VCaP (cell line): ENCODE data around the gene DGCR8.
A peak's percentile ranks its signal among the peaks of the same experiment; 100 is the strongest.

Source experiments
- H3K27ac ChIP-seq: fragments of 450-650 bp; 2 replicates; pipeline ENCODE4 v1.5.1; 2017
- TF ChIP-seq, protein P1 (sequence below): fragments of 450-650 bp; conservative IDR thresholded peaks from 2 replicates; pipeline ENCODE4 v1.5.1; 2017; ENCODE audit warnings: mild to moderate bottlenecking, moderate library complexity

The DGCR8 gene

DNA sequence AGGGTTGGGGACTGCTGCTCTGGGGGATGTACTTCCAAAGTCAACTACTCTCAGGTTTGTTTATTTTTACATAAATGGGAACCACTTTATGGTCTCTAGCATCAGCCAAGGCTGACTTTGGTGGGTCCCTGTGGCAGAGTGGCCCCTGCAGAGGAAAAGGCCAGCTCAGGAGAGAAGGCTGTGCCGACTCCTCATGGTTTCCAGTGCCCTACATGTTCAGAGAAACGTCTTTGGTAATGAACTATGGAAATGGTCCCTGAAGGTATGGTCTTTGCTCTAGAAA lies 48.5 kb downstream of the DGCR8 start:
- TF ChIP-seq, protein P1, sequence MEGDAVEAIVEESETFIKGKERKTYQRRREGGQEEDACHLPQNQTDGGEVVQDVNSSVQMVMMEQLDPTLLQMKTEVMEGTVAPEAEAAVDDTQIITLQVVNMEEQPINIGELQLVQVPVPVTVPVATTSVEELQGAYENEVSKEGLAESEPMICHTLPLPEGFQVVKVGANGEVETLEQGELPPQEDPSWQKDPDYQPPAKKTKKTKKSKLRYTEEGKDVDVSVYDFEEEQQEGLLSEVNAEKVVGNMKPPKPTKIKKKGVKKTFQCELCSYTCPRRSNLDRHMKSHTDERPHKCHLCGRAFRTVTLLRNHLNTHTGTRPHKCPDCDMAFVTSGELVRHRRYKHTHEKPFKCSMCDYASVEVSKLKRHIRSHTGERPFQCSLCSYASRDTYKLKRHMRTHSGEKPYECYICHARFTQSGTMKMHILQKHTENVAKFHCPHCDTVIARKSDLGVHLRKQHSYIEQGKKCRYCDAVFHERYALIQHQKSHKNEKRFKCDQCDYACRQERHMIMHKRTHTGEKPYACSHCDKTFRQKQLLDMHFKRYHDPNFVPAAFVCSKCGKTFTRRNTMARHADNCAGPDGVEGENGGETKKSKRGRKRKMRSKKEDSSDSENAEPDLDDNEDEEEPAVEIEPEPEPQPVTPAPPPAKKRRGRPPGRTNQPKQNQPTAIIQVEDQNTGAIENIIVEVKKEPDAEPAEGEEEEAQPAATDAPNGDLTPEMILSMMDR, result no peak
- H3K27ac ChIP-seq, result peak overlapping the region; percentile 92; the same call in 1 of the 2 replicates

DNA sequence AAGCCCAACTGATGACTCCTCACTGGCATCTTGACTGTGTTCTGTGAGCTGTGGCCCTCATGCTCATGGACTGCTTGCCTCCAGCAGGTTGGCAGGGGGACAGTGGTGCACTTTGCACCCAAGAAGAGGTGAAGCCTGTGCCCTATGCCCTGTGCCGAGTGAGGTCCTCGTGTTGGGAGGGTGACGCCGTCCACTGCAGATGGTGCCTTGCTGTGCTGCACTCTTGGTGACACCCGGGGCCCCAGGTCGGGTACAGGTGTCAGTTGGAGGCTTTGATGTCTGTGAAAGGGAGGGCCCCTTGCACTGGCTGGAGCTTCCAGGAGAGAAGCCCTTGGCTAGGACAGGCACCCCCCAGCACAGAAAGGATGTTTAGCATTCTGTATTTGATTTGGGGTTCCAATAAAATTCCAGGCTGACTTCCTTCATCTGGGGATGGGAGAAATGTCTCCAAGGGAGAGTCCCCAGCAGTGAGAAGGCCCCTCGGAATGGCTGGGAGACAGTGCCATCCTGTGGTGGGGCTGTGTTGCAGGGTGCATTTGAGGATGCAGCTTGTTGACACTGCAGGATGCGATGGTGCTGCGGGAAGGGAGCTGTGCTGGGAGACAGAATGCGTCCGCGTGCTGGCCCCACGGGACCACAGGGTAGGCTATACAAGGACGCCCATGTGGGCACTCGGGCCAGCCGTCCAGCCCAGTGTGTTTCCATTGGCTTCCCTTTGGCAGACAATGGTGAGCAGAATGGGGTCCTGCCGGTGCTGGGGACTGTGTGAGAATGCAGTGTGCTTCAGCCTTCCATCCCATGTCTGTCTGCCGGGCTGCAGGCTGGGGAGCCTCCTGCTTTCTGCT lies 49.1 kb downstream of the DGCR8 start:
- TF ChIP-seq, protein P1, result peak; percentile 52
- peak overlapping the region; percentile 92; the same call in 1 of the 2 replicates for H3K27ac ChIP-seq

DNA sequence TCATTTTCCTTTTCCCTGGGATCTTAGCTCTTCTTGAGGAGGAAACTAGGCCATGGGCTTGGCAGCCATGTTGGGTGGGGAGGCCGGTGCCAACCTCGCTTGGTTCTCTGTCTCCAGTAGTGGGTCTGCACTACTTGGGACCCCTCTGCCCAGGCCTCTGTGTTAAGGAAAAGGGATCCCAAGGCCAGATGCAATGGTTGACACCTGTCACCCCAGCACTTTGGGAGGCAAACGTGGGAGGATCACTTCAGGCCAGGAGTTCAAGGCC lies 49.6 kb downstream of the DGCR8 start:
- TF ChIP-seq, protein P1, result no peak
- peak overlapping the region; percentile 92; the same call in 1 of the 2 replicates for H3K27ac ChIP-seq

DNA sequence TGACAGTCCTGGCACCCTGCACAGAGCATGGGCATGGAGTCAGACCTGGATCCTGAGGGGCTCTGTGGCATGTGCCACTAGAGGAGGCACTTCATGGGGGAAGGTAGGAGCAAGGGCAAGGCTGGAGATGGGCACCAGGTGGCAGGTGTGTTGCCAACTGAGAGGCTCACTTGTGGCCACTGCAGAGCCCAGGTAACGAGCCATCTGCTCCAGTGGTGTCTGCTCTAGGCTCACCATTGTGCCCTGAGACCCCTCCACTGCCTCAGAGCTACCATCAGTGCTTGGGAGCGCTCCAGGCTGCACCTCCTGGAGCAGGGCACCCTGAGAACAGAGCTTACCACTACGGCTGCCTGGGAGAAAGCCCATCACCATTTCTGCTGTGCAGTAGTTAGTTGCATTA lies 50.3 kb downstream of the DGCR8 start:
- TF ChIP-seq, protein P1, result peak; percentile 46
- H3K27ac ChIP-seq, result peak overlapping the region; percentile 92

DNA sequence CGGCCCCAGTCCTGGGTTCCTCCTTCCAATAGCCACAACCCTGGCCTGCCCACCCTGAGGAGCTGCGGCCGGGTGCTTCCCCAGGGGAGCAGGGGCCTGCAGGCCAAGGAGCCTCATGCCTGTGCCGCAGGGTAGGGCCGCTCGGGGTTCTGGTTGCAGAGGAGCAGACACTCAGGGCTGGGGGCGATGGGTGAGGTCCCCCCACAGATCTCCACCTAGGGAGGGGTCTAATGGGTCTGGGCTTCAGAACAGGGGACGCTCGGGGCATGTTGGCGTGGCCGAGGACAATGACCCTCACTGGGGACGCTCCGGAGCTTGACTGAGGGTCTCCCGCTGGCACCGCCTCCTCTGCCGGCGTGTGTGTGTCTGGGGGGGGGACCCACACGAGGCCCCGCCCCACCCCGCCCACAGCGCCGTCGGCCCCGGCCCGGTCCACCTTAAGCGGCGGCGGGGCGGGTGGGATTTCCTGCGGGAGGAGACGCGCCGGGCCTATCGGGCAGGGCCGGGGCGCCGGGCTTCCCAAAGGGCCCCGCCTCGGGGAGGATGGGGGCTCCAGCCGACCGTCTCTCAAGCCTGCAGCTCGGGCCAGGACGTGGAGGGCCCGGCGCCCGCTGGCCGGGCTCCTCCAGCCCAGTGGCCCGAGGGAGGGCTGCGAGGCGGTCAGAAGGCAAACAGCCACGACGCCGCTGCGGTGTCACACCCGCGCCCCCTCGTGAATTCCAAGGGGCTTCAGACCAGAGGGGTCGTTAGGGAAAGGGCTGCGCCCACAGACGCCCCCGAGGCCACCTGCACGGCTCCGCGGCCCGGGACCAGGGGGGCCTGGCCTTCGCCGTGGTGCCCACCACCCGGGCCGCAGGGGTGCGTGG lies 50.9 kb downstream of the DGCR8 start:
- TF ChIP-seq, protein P1, result no peak

DNA sequence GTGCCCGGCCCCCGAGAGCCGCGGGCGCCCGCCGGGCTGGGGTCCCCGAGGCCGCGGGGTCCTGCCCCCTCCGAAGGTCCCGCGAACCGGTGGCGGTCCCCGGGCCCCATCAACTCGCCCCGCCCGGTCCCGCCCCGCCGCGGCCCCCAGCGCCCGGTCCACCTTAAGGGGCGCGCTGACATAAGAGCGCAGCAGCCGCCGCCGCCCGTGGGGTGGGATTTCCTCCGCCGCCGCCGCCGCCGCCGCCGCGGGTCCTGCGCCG lies 51.5 kb downstream of the DGCR8 start, which contains the start of gene ZDHHC8:
TSS of gene ZDHHC8 (plus strand) at position 208 of the 262 bp plus-strand sequence. CDS start 144 bp downstream, outside the sequence.
- H3K27ac ChIP-seq, result peak within 1 kb of the TSS; percentile 92
- TF ChIP-seq, protein P1, result no peak

More for the DNA sequence above, 50.9 kb downstream of the DGCR8 start:
- H3K27ac ChIP-seq, result peak overlapping the region; percentile 92

DNA sequence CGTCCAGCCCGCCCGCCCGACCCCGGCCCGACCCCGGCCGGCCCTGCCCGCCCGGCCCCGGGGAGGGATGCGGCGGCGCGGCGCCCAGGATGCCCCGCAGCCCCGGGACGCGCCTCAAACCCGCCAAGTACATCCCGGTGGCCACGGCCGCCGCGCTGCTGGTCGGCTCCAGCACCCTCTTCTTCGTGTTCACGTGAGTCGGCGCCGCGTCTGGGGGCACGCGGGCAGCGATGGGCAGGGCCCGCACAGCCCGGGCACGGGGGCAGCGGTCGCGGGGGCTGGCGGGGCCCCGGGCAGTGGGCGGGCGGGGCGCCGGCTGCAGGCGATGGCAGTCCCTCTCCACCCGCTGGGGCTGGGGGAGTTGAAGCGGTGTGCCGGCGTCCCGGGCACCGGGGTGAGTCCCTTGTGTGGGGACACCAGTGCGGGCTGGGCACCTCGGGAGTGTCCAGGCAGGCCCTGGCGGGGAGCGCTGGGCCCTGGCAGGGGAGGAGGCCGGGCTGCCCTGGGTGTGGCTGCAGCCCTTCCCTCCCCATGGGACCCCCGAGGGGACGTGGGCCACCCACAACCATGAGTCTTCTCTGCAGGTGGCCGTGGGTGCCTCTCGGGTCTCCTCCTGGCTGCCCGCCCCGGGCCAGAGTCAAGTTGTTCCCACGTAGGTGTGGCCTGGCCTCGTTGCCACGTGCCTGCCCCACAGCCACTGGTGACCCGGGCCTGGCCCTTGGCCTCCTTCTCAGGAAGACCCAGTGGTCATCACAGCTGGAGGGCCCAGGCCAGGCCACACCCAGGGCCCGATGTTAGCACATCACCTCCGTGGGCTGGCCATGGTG lies 52.0 kb downstream of the DGCR8 start:
- TF ChIP-seq, protein P1, result no peak
- peak overlapping the region; percentile 92 for H3K27ac ChIP-seq
